Measurements from ENCODE around the gene ZPLD1.

GRCh38 chr3:102511639-102512038, 76.8 kb downstream of the ZPLD1 start:
- TF ChIP-seq CTCF (IDR thresholded peaks at IDR 0.05) (no peak), POLR2A (IDR thresholded peaks at IDR 0.05) (no peak), POLR2AphosphoS5 (IDR thresholded peaks at IDR 0.05) (no peak), EP300 (IDR thresholded peaks at IDR 0.05) (no peak)
